Omental fat pad (tissue), 4 donors: ENCODE measurements around the gene CXCL16. TPM values are rescaled to one million over a fixed set of nuclear protein-coding genes. Genes with fewer than 3 reads are reported as not detected.

Experiments used
- ATAC-seq: fragments of 150-250 bp; one replicate; pipeline ENCODE4 v1.9.1; 2016; ENCODE audit warnings: mild to moderate bottlenecking, moderate library complexity; ENCODE audit not compliant: low FRiP score
- DNase-seq: peaks from one replicate; pipeline ENCODE4 v3.0.0-alpha.2; 2019; ENCODE audit warnings: low spot score
- CTCF ChIP-seq, 3 donors: fragments of 450-650 bp; IDR thresholded peaks; one replicate each; pipeline ENCODE4 v1.5.1; 2016 to 2017; ENCODE audit warnings: antibody characterized with exemption in 3 of 3, mild to moderate bottlenecking in 3 of 3, moderate library complexity in 2 of 3
- total RNA-seq, 4 donors: library from RNA; depleted of rRNA; stranded (reverse); fragments of >200 nt; gene quantifications; one replicate each; pipeline ENCODE4 v1.1.0, GENCODE V29; 2016

The CXCL16 gene
- total RNA-seq, 4 donors from 2014 or later, result 16.6 to 92.1 (median 26.5) TPM

- no peak for TF ChIP-seq CTCF (IDR thresholded peaks at IDR 0.05)
- DNase-seq (no peak), ATAC-seq (peak; percentile 53)
Observed at GRCh38 chr17:4721203-4722135, 18.3 kb downstream of the CXCL16 start.

- no peak for ATAC-seq
- DNase-seq, result no peak
- TF ChIP-seq CTCF (IDR thresholded peaks at IDR 0.05), result no peak
Observed at GRCh38 chr17:4720787-4721186, 18.9 kb downstream of the CXCL16 start.

- DNase-seq (no peak), ATAC-seq (peak; percentile 20)
- TF ChIP-seq CTCF (IDR thresholded peaks at IDR 0.05), result no peak
Observed at GRCh38 chr17:4719684-4720221, 20.0 kb downstream of the CXCL16 start.

GRCh38 chr17:4719146-4719545 lies 20.6 kb downstream of the CXCL16 start:
- DNase-seq (no peak), ATAC-seq (no peak)
- no peak for TF ChIP-seq CTCF (IDR thresholded peaks at IDR 0.05)

- ATAC-seq, result no peak
Observed at GRCh38 chr17:4718276-4718675, 21.5 kb downstream of the CXCL16 start.

GRCh38 chr17:4717791-4718190 lies 21.9 kb downstream of the CXCL16 start:
- ATAC-seq (no peak), DNase-seq (no peak)
- no peak for TF ChIP-seq CTCF (IDR thresholded peaks at IDR 0.05)

More at GRCh38 chr17:4718276-4718675, 21.5 kb downstream of the CXCL16 start:
- no peak for TF ChIP-seq CTCF (IDR thresholded peaks at IDR 0.05)
- no peak for DNase-seq
